Liver (tissue), 3 donors: ENCODE data around the gene RAB44.

Experiments
- CTCF ChIP-seq: fragments of 150-350 bp; IDR thresholded peaks from 2 replicates; pipeline ENCODE4 v1.5.1; 2017; ENCODE audit warnings: improper control_type of control experiment, low read depth, low read length; ENCODE audit not compliant: missing input control
- EGR1 ChIP-seq, 2 donors: IDR thresholded peaks; 2 replicates each; pipeline ENCODE4 v1.6.1; 2016 to 2018; ENCODE audit warnings: antibody characterized with exemption in 2 of 2, low read depth in 2 of 2
- FOXA1 ChIP-seq: IDR thresholded peaks from 2 replicates; pipeline ENCODE4 v1.6.1; 2016; ENCODE audit warnings: antibody characterized with exemption
- GABPA ChIP-seq, 2 donors: IDR thresholded peaks in 1 of 2; conservative IDR thresholded peaks in 1 of 2; 2 replicates each; pipeline ENCODE4 v1.6.1; 2016; ENCODE audit warnings: antibody characterized with exemption in 2 of 2, mild to moderate bottlenecking in 1 of 2, moderate library complexity in 1 of 2
- JUND ChIP-seq, 2 donors: IDR thresholded peaks; 2 replicates each; pipeline ENCODE4 v1.6.1; 2016; ENCODE audit warnings: antibody characterized with exemption in 2 of 2
- MAX ChIP-seq: IDR thresholded peaks from 2 replicates; pipeline ENCODE4 v1.6.1; 2016; ENCODE audit warnings: antibody characterized with exemption
- NR2F2 ChIP-seq: IDR thresholded peaks from 2 replicates; pipeline ENCODE4 v1.6.1; 2016; ENCODE audit warnings: antibody characterized with exemption
- RAD21 ChIP-seq, 2 donors: IDR thresholded peaks; 2 replicates each; pipeline ENCODE4 v1.6.1; 2016; ENCODE audit warnings: antibody characterized with exemption in 2 of 2, mild to moderate bottlenecking in 2 of 2
- SP1 ChIP-seq: IDR thresholded peaks from 2 replicates; pipeline ENCODE4 v1.6.1; 2018; ENCODE audit warnings: antibody characterized with exemption, mild to moderate bottlenecking
- TAF1 ChIP-seq: conservative IDR thresholded peaks from 2 replicates; pipeline ENCODE4 v1.6.1; 2016; ENCODE audit warnings: antibody characterized with exemption, mild to moderate bottlenecking
- YY1 ChIP-seq: IDR thresholded peaks from 2 replicates; pipeline ENCODE4 v1.6.1; 2016; ENCODE audit warnings: antibody characterized with exemption, mild to moderate bottlenecking
- TF ChIP-seq, protein P1 (sequence below): IDR thresholded peaks from 2 replicates; pipeline ENCODE4 v1.6.1; 2016; ENCODE audit warnings: antibody characterized with exemption, mild to moderate bottlenecking
- TF ChIP-seq, protein P2 (sequence below): IDR thresholded peaks from 2 replicates; pipeline ENCODE4 v1.6.1; 2016; ENCODE audit warnings: antibody characterized with exemption
- TF ChIP-seq, protein P3 (sequence below): IDR thresholded peaks from 2 replicates; pipeline ENCODE4 v1.6.1; 2016; ENCODE audit warnings: antibody characterized with exemption
- donor health status: healthy.
- donor health status: healthy.

GRCh38 chr6:36771145-36771544, 73.5 kb downstream of the RAB44 start:
- TF ChIP-seq CTCF (no peak), RAD21 (IDR thresholded peaks at IDR 0.05) (no peak), GABPA (IDR thresholded peaks at IDR 0.05 in 1 of 2, conservative IDR thresholded peaks at IDR 0.05 in 1 of 2) (no peak), FOXA1 (no peak), SP1 (no peak), JUND (IDR thresholded peaks at IDR 0.05) (no peak), MAX (no peak), TAF1 (no peak), EGR1 (IDR thresholded peaks at IDR 0.05; ENCODE audit: low read depth in 2 of 2) (no peak), YY1 (no peak), NR2F2 (no peak)
- TF ChIP-seq, protein P1, sequence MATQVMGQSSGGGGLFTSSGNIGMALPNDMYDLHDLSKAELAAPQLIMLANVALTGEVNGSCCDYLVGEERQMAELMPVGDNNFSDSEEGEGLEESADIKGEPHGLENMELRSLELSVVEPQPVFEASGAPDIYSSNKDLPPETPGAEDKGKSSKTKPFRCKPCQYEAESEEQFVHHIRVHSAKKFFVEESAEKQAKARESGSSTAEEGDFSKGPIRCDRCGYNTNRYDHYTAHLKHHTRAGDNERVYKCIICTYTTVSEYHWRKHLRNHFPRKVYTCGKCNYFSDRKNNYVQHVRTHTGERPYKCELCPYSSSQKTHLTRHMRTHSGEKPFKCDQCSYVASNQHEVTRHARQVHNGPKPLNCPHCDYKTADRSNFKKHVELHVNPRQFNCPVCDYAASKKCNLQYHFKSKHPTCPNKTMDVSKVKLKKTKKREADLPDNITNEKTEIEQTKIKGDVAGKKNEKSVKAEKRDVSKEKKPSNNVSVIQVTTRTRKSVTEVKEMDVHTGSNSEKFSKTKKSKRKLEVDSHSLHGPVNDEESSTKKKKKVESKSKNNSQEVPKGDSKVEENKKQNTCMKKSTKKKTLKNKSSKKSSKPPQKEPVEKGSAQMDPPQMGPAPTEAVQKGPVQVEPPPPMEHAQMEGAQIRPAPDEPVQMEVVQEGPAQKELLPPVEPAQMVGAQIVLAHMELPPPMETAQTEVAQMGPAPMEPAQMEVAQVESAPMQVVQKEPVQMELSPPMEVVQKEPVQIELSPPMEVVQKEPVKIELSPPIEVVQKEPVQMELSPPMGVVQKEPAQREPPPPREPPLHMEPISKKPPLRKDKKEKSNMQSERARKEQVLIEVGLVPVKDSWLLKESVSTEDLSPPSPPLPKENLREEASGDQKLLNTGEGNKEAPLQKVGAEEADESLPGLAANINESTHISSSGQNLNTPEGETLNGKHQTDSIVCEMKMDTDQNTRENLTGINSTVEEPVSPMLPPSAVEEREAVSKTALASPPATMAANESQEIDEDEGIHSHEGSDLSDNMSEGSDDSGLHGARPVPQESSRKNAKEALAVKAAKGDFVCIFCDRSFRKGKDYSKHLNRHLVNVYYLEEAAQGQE, result no peak
- TF ChIP-seq, protein P2, sequence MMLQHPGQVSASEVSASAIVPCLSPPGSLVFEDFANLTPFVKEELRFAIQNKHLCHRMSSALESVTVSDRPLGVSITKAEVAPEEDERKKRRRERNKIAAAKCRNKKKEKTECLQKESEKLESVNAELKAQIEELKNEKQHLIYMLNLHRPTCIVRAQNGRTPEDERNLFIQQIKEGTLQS, result no peak
- TF ChIP-seq, protein P3, sequence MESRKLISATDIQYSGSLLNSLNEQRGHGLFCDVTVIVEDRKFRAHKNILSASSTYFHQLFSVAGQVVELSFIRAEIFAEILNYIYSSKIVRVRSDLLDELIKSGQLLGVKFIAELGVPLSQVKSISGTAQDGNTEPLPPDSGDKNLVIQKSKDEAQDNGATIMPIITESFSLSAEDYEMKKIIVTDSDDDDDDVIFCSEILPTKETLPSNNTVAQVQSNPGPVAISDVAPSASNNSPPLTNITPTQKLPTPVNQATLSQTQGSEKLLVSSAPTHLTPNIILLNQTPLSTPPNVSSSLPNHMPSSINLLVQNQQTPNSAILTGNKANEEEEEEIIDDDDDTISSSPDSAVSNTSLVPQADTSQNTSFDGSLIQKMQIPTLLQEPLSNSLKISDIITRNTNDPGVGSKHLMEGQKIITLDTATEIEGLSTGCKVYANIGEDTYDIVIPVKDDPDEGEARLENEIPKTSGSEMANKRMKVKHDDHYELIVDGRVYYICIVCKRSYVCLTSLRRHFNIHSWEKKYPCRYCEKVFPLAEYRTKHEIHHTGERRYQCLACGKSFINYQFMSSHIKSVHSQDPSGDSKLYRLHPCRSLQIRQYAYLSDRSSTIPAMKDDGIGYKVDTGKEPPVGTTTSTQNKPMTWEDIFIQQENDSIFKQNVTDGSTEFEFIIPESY, result no peak
